HepG2 (cell line): ENCODE results near the gene MRPL18. TPM values are rescaled to one million over a fixed set of nuclear protein-coding genes. Genes with fewer than 3 reads are reported as not detected.

Experiments
- ATF6 ChIP-seq: sonication (generic); formaldehyde crosslinking; conservative IDR thresholded peaks from 2 replicates; pipeline ENCODE4 v1.4.0; 2020; ENCODE audit warnings: missing genetic modification reagents
- ATF7 ChIP-seq, 2 experiments: fragments of 450-650 bp in 1 of 2; sonication (generic) in 1 of 2; formaldehyde crosslinking in 1 of 2; IDR thresholded peaks; 2 replicates each; pipeline versions ENCODE4 v1.4.0 to v1.6.1; 2016 to 2020; ENCODE audit warnings: antibody characterized with exemption in 1 of 2, mild to moderate bottlenecking in 1 of 2, missing genetic modification reagents in 1 of 2
- BRF2 ChIP-seq: sonication (generic); formaldehyde crosslinking; IDR thresholded peaks from 2 replicates; pipeline ENCODE4 v1.8.1; 2022; ENCODE audit warnings: mild to moderate bottlenecking, missing genetic modification reagents
- CENPX ChIP-seq: sonication (generic); formaldehyde crosslinking; IDR thresholded peaks from 2 replicates; pipeline ENCODE4 v1.9.0; 2021; ENCODE audit warnings: mild to moderate bottlenecking, missing genetic modification reagents, moderate library complexity
- DNMT1 ChIP-seq: sonication (generic); formaldehyde crosslinking; IDR thresholded peaks from 2 replicates; pipeline ENCODE4 v1.5.1; 2020; ENCODE audit warnings: mild to moderate bottlenecking, missing genetic modification reagents
- HOMEZ ChIP-seq: IDR thresholded peaks from 2 replicates; pipeline ENCODE4 v1.6.1; 2016; ENCODE audit warnings: low read depth
- HOXD1 ChIP-seq: sonication (generic); formaldehyde crosslinking; IDR thresholded peaks from 2 replicates; pipeline ENCODE4 v1.5.0; 2020; ENCODE audit warnings: missing genetic modification reagents
- KAT8 ChIP-seq: IDR thresholded peaks from 2 replicates; pipeline ENCODE4 v1.6.1; 2016; ENCODE audit warnings: missing genetic modification reagents, missing compliant biosample characterization
- MEIS2 ChIP-seq: sonication (generic); formaldehyde crosslinking; IDR thresholded peaks from 2 replicates; pipeline ENCODE4 v1.9.0; 2021; ENCODE audit warnings: mild to moderate bottlenecking, missing genetic modification reagents
- MXI1 ChIP-seq: IDR thresholded peaks from 3 replicates; pipeline ENCODE4 v1.6.1; 2012; ENCODE audit warnings: low read depth, low read length, inconsistent platforms, borderline replicate concordance
- NRL ChIP-seq: sonication (generic); formaldehyde crosslinking; IDR thresholded peaks from 2 replicates; pipeline ENCODE4 v1.5.0; 2020; ENCODE audit warnings: missing genetic modification reagents, mild to moderate bottlenecking, moderate library complexity, borderline replicate concordance
- PAWR ChIP-seq: sonication (generic); formaldehyde crosslinking; IDR thresholded peaks from 2 replicates; pipeline ENCODE4 v1.4.0; 2020; ENCODE audit warnings: missing genetic modification reagents, mild to moderate bottlenecking, borderline replicate concordance
- SP140L ChIP-seq: sonication (generic); formaldehyde crosslinking; IDR thresholded peaks from 2 replicates; pipeline ENCODE4 v1.4.0; 2020; ENCODE audit warnings: missing genetic modification reagents, borderline replicate concordance
- SRSF1 ChIP-seq: fragments of 200-400 bp; formaldehyde crosslinking; optimal IDR thresholded peaks from 2 replicates; pipeline ENCODE3; 2017; ENCODE audit warnings: mild to moderate bottlenecking, low read depth, low read length, moderate library complexity
- ZIK1 ChIP-seq: sonication (generic); formaldehyde crosslinking; IDR thresholded peaks from 2 replicates; pipeline ENCODE4 v1.5.0; 2020; ENCODE audit warnings: mild to moderate bottlenecking, low read depth, missing genetic modification reagents, borderline replicate concordance
- ZNF224 ChIP-seq: sonication (generic); formaldehyde crosslinking; IDR thresholded peaks from 2 replicates; pipeline ENCODE4 v1.5.0; 2020; ENCODE audit warnings: mild to moderate bottlenecking, missing genetic modification reagents
- ZNF251 ChIP-seq: sonication (generic); formaldehyde crosslinking; IDR thresholded peaks from 2 replicates; pipeline ENCODE4 v1.9.0; 2021; ENCODE audit warnings: mild to moderate bottlenecking, missing genetic modification reagents
- ZNF34 ChIP-seq: sonication (generic); formaldehyde crosslinking; IDR thresholded peaks from 2 replicates; pipeline ENCODE4 v1.4.0; 2020; ENCODE audit warnings: mild to moderate bottlenecking, missing genetic modification reagents, borderline replicate concordance
- ZNF431 ChIP-seq: sonication (generic); formaldehyde crosslinking; IDR thresholded peaks from 2 replicates; pipeline ENCODE4 v1.9.0; 2022; ENCODE audit warnings: missing genetic modification reagents, low read depth, mild to moderate bottlenecking, borderline replicate concordance
- ZNF512 ChIP-seq: sonication (generic); formaldehyde crosslinking; IDR thresholded peaks from 2 replicates; pipeline ENCODE4 v1.4.0; 2020; ENCODE audit warnings: mild to moderate bottlenecking, missing genetic modification reagents
- ZNF563 ChIP-seq: sonication (generic); formaldehyde crosslinking; IDR thresholded peaks from 2 replicates; pipeline ENCODE4 v1.8.0; 2022; ENCODE audit warnings: mild to moderate bottlenecking, moderate library complexity, missing genetic modification reagents
- ZNF589 ChIP-seq: sonication (generic); formaldehyde crosslinking; conservative IDR thresholded peaks from 2 replicates; pipeline ENCODE4 v1.8.0; 2022; ENCODE audit warnings: mild to moderate bottlenecking, moderate library complexity, missing genetic modification reagents
- ZNF644 ChIP-seq: IDR thresholded peaks from 2 replicates; pipeline ENCODE4 v1.6.1; 2016; ENCODE audit warnings: low read depth
- ZNF772 ChIP-seq: sonication (generic); formaldehyde crosslinking; IDR thresholded peaks from 2 replicates; pipeline ENCODE4 v1.5.0; 2020; ENCODE audit warnings: mild to moderate bottlenecking, missing genetic modification reagents
- polyA plus RNA-seq, 8 experiments: library from polyadenylated mRNA; depleted of rRNA in 3 of 8; stranded (reverse) in 7 of 8; unstranded in 1 of 8; fragments of >200 nt; fragmentation: Illumina TruSeq in 4 of 8; extraction: Trizol in 4 of 8; gene quantifications; 2 replicates each; pipeline versions ENCODE4 v1.2.1 to v1.2.3, GENCODE V29; 2011 to 2016; ENCODE audit warnings: low read depth in 4 of 8, missing spikeins in 1 of 8, mixed read lengths in 1 of 8; ENCODE audit not compliant: insufficient read depth in 1 of 8
- total RNA-seq, 5 experiments: library from RNA; depleted of rRNA; stranded (reverse); fragments of >200 nt; fragmentation: Illumina TruSeq; extraction: Trizol; gene quantifications; 2 replicates each; pipeline ENCODE4 v1.2.3, GENCODE V29; 2016; ENCODE audit warnings: low read depth in 1 of 5

The MRPL18 gene
- total and polyA plus RNA-seq, 2 of the 13 experiments (the other 11 are each of a cell fraction or from before 2014, with no cell fraction given): 85.6 to 176 TPM

GRCh38 chr6:159788753-159789376 lies 1.4 kb upstream of the MRPL18 start (continued):
- TF ChIP-seq ZNF563 (0 out of 2 replicates have a peak, but pooled peaks have one; percentile 67), SRSF1 (no peak), MEIS2 (CRISPR knock-in tag) (peak; percentile 59; the same call in 1 of the 2 replicates), NRL (no peak), DNMT1 (CRISPR knock-in tag) (0 out of 2 replicates have a peak, but pooled peaks have one; percentile 35), PAWR (CRISPR knock-in tag) (no peak), KAT8 (CRISPR knock-in tag) (no peak), ZIK1 (no peak), ZNF512 (CRISPR knock-in tag) (no peak), ZNF644 (CRISPR knock-in tag) (no peak), ZNF431 (CRISPR knock-in tag) (peak; percentile 31; the same call in 1 of the 2 replicates), HOXD1 (CRISPR knock-in tag) (peak; percentile 49; the same call in 1 of the 2 replicates), HOMEZ (0 out of 2 replicates have a peak, but pooled peaks have one; percentile 34), BRF2 (no peak), ZNF34 (CRISPR knock-in tag) (peak; percentile 55; the same call in 1 of the 2 replicates), MXI1 (peak; percentile 47; the same call in 1 of the 3 replicates), ATF6 (no peak), SP140L (0 out of 2 replicates have a peak, but pooled peaks have one; percentile 3), ZNF772 (CRISPR knock-in tag) (no peak; the same call in 1 of the 2 replicates), ZNF224 (peak; percentile 25; the same call in 1 of the 2 replicates), ZNF589 (no peak), ATF7 (IDR thresholded peaks at IDR 0.05) (no peak), ATF7 (CRISPR knock-in tag; IDR thresholded peaks at IDR 0.05) (no peak; the same call in 1 of the 2 replicates), ZNF251 (no peak), CENPX (CRISPR knock-in tag) (0 out of 2 replicates have a peak, but pooled peaks have one; percentile 42)
